Prostate gland (tissue), 2 donors: Measurements from ENCODE around the gene KMT2C. TPM values are rescaled to one million over a fixed set of nuclear protein-coding genes. Genes with fewer than 3 reads are reported as not detected.
"Not testable (repeated sequence)": the region's sequence is repeated elsewhere in the genome, so short reads cannot be mapped to it uniquely, and the experiment has no call there.

Experiments
- DNase-seq: peaks from one replicate; pipeline ENCODE4 v3.0.0-alpha.2; 2019; ENCODE audit warnings: low spot score
- H3K27ac ChIP-seq, 2 donors: fragments of 200-600 bp; sonication (generic); 2 replicates each; pipeline ENCODE4 v1.5.1; 2017 to 2019
- H3K27me3 ChIP-seq: fragments of 200-600 bp; sonication (generic); replicated peaks from 2 replicates; pipeline ENCODE4 v1.5.1; 2019; ENCODE audit not compliant: insufficient read depth
- H3K36me3 ChIP-seq, 2 donors: fragments of 200-600 bp; sonication (generic); 1 replicate in 1 of 2; 2 replicates in 1 of 2; pipeline versions ENCODE4 v1.5.1 to v1.8.1; 2017 to 2019
- H3K4me1 ChIP-seq: fragments of 200-600 bp; sonication (generic); replicated peaks from 2 replicates; pipeline ENCODE4 v1.5.1; 2019
- H3K4me3 ChIP-seq, 2 donors: fragments of 200-600 bp; sonication (generic); 2 replicates each; pipeline ENCODE4 v1.5.1; 2017 to 2019
- H3K9me3 ChIP-seq: fragments of 200-600 bp; sonication (generic); 2 replicates; pipeline ENCODE4 v1.5.1; 2017
- CTCF ChIP-seq, 4 experiments: fragments of 200-600 bp in 2 of 4; fragments of 450-650 bp in 2 of 4; sonication (generic) in 2 of 4; IDR thresholded peaks; 1 replicate in 3 of 4; 2 replicates in 1 of 4; pipeline ENCODE4 v1.5.1; 2016 to 2019; ENCODE audit warnings: antibody characterized with exemption in 4 of 4, mild to moderate bottlenecking in 2 of 4, moderate library complexity in 2 of 4
- POLR2A ChIP-seq: fragments of 450-650 bp; IDR thresholded peaks from one replicate; pipeline ENCODE4 v1.6.1; 2016; ENCODE audit warnings: antibody characterized with exemption, mild to moderate bottlenecking
- POLR2AphosphoS5 ChIP-seq: sonication (generic); formaldehyde crosslinking; IDR thresholded peaks from one replicate; pipeline ENCODE4 v1.6.1; 2017; ENCODE audit warnings: antibody characterized with exemption
- WGBS: methylation state at CpG from one replicate; pipeline ENCODE4 v1.1.5; 2018; 5-methylcytosine and 5-hydroxymethylcytosine counted together
- intact Hi-C: fragments of 100-400 bp; cut with DNase I; formaldehyde crosslinking; loops from one replicate; pipeline ENCODE4 v1.14.2; 2022
- total RNA-seq, 2 donors: library from RNA; depleted of rRNA; stranded (reverse); fragments of >200 nt; gene quantifications; one replicate each; pipeline ENCODE4 v1.1.0, GENCODE V29; 2016

The KMT2C gene
- total RNA-seq, 2 donors from 2014 or later = 70.8 to 118 TPM

DNA sequence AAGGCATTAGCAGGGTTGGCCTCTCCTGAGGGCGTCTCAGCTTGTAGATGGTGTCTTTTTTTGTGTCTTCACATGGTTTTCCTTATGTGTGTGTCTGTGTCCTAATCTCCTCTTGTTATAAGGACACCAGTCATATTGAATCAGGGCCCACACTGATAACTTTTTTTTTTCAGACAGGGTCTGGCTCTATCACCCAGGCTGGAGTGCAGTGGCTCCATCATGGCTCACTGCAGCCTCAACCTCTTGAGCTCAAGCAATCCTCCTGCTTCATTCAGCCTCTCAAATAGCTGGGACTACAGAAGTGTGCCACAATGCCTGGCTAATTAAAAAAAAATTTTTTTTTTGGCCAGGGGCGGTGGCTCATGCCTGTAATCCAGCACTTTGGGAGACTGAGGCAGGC lies 41.3 kb upstream of the KMT2C start:
- intact Hi-C loops = no loop called here
- Histone ChIP-seq H3K27ac (no peak overlapping the region), H3K4me1 (no peaks in the 10 kb centered on the region), H3K9me3 (no peaks in the 10 kb centered on the region), H3K36me3 (no peaks in the 10 kb centered on the region), H3K27me3 (no peaks in the 10 kb centered on the region), H3K4me3 (no peak overlapping the region)
- DNase-seq = no peak
- WGBS = 90% methylated on average over 2 of the region's 2 CpGs
- TF ChIP-seq CTCF (IDR thresholded peaks at IDR 0.05) (no peak), POLR2A (no peak), POLR2AphosphoS5 (no peak)

DNA sequence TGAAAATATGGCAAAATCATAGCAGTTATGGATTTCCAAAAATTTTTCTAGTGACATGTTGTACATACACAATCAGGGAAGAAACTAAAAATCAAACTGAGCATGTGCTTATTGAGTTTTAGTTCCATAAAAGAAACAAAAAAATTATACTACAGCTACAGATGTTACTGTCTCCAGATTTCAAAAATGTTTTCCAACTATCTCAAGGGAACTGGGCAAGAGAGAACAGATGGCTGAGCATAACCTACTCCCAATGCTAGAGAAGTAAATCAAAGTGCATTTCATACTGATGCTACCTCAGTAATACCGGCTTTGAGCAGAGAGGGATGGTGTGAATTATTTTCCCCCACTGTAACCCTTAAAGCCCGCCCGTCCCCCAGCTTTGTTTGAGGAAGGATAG lies 40.7 kb upstream of the KMT2C start:
- 98% methylated on average over 3 of the region's 3 CpGs for WGBS
- no peak for DNase-seq
- Histone ChIP-seq H3K27ac (no peak overlapping the region), H3K9me3 (no peaks in the 10 kb centered on the region), H3K36me3 (no peaks in the 10 kb centered on the region), H3K27me3 (no peaks in the 10 kb centered on the region), H3K4me1 (no peaks in the 10 kb centered on the region), H3K4me3 (no peak overlapping the region)
- TF ChIP-seq POLR2A (no peak), CTCF (IDR thresholded peaks at IDR 0.05) (no peak), POLR2AphosphoS5 (no peak)
- intact Hi-C loops = no loop called here

- DNase-seq, H3K27ac ChIP-seq, H3K9me3 ChIP-seq, H3K27me3 ChIP-seq, H3K4me1 ChIP-seq, H3K4me3 ChIP-seq, H3K36me3 ChIP-seq, intact Hi-C loops: not testable (repeated sequence)
- WGBS = 98% methylated on average over 8 of the region's 8 CpGs
These were observed 35.3 kb upstream of the KMT2C start for GRCh38 chr7:152471023-152471620.

GRCh38 chr7:152470251-152471022 lies 34.6 kb upstream of the KMT2C start:
- intact Hi-C loops, H3K27me3 ChIP-seq, H3K4me1 ChIP-seq, DNase-seq, H3K27ac ChIP-seq, H3K36me3 ChIP-seq, H3K9me3 ChIP-seq, H3K4me3 ChIP-seq: not testable (repeated sequence)
- 85% methylated on average over 7 of the region's 7 CpGs for WGBS

- WGBS = 73% methylated on average over 7 of the region's 7 CpGs
- H3K36me3 ChIP-seq, H3K27ac ChIP-seq, H3K4me1 ChIP-seq, H3K27me3 ChIP-seq, H3K9me3 ChIP-seq, intact Hi-C loops, DNase-seq, H3K4me3 ChIP-seq: not testable (repeated sequence)
These were observed 33.8 kb upstream of the KMT2C start for GRCh38 chr7:152469576-152469975.

DNA sequence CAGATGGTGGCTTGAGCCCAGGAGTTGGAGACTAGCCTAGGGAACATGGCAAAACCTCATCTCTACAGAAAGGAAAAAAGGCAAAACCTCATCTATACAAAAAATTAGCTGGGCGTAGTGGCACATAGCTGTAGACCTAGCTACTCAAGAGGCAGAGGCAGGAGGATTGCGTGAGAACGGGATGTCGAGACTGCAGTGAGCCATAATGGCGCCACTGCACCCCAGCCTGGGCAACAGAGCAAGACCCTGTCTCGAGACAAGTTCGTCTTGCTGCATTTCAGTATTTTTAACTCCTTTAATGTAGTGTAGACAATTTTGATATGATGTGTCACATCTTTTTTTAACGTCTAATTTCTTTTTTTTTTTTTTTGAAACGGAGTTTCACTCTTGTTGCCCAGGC lies 31.4 kb upstream of the KMT2C start:
- intact Hi-C loops = no loop called here
- TF ChIP-seq POLR2AphosphoS5 = no peak
- TF ChIP-seq CTCF (IDR thresholded peaks at IDR 0.05) = no peak
- no peak for TF ChIP-seq POLR2A
- H3K27ac ChIP-seq = no peak overlapping the region
- no peak for DNase-seq
- H3K4me3 ChIP-seq = no peak overlapping the region
- H3K4me1 ChIP-seq = no peaks in the 10 kb centered on the region
- H3K36me3 ChIP-seq = no peaks in the 10 kb centered on the region
- 93% methylated on average over 9 of the region's 9 CpGs for WGBS
- H3K9me3 ChIP-seq = no peaks in the 10 kb centered on the region
- H3K27me3 ChIP-seq = no peaks in the 10 kb centered on the region
